Tibial nerve (tissue), 4 donors: ENCODE measurements around the gene PLCD3.

Source experiments
- EP300 ChIP-seq, 2 donors: sonication (generic); formaldehyde crosslinking; IDR thresholded peaks; one replicate each; pipeline ENCODE4 v1.6.1; 2017; ENCODE audit warnings: antibody characterized with exemption in 2 of 2, mild to moderate bottlenecking in 1 of 2
- TF ChIP-seq, protein P1 (sequence below), 5 experiments: fragments of 200-600 bp in 3 of 5; fragments of 450-650 bp in 2 of 5; sonication (generic) in 3 of 5; IDR thresholded peaks; one replicate each; pipeline ENCODE4 v1.5.1; 2016 to 2019; ENCODE audit warnings: antibody characterized with exemption in 5 of 5, mild to moderate bottlenecking in 3 of 5, moderate library complexity in 2 of 5

DNA sequence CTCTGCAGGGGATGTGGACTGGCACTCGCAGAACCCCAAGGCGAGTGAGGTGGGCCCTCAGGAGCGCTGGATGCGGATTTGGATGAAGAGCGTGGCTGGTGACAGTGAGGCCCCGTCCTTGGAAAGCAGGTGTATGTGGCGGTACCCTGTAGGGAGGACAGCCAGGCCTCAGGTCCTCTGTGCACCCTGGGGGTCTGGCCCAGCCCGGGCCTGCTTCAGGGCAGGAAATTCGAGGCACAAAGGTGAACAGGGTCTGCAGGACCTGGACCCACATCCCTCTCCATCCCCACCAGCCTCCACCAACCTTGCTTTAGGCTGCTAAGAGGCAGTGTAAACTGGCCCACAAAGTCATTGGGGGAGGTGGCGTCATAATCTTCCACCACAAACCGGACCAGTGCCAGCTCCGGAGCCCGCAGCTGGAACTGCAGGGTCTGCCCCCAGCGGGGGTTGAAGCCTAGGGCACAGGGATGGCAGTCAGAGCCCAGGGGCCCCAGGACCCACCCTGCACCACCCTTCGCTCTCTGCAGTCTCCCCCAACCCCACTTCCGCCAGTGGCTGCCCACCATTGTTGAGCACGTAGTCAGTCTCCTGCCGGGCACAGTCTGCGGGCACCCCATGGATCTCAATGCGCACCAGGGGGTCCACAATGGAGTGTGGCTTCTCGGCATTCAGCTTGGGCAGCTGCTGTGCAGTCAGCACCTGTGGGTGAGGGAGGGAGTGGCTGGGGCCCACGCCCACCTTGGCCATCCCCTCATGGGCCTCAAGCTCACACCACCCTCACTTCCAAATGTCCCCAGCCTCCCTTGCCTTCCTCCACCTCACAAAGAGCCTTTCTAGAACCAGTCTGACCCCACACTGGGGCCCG is 19.5 kb downstream of the PLCD3 start:
- TF ChIP-seq, protein P1, sequence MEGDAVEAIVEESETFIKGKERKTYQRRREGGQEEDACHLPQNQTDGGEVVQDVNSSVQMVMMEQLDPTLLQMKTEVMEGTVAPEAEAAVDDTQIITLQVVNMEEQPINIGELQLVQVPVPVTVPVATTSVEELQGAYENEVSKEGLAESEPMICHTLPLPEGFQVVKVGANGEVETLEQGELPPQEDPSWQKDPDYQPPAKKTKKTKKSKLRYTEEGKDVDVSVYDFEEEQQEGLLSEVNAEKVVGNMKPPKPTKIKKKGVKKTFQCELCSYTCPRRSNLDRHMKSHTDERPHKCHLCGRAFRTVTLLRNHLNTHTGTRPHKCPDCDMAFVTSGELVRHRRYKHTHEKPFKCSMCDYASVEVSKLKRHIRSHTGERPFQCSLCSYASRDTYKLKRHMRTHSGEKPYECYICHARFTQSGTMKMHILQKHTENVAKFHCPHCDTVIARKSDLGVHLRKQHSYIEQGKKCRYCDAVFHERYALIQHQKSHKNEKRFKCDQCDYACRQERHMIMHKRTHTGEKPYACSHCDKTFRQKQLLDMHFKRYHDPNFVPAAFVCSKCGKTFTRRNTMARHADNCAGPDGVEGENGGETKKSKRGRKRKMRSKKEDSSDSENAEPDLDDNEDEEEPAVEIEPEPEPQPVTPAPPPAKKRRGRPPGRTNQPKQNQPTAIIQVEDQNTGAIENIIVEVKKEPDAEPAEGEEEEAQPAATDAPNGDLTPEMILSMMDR (IDR thresholded peaks at IDR 0.05): no peak
- TF ChIP-seq EP300 (IDR thresholded peaks at IDR 0.05): no peak
